GM21515 (cell line): ENCODE measurements around the gene COL18A1.

Experiments used
- ATAC-seq: cut with Tn5 transposase; IDR thresholded peaks from one replicate; pipeline ENCODE4 v1.9.1; 2021; ENCODE audit not compliant: unreplicated experiment

The COL18A1 gene

DNA sequence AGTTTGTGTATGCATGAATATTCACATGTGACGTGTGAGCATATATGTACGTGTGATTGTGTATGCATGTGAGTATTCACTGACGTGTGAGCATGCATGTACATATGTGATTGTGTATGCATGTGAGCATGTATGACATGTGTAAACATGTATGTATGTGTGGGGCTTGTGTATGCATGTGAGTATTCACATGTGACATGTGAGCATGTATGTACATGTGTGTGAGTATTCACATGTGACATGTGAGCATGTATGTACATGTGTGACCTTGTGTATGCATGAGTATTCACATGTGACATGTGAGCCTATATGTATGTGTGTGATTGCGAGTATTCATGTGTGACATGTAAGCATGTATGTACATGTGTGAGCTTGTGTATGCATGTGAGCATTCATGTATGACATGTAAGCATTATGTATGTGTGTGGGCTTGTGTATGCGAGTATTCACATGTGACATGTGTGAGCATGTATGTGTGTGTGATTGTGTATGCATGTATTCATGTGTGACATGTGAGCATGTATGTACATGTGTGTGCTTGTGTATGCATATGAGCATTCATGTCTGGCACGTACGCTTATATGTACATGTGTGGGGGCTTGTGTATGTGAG is 47.8 kb downstream of the COL18A1 start:
- ATAC-seq = no peak

DNA sequence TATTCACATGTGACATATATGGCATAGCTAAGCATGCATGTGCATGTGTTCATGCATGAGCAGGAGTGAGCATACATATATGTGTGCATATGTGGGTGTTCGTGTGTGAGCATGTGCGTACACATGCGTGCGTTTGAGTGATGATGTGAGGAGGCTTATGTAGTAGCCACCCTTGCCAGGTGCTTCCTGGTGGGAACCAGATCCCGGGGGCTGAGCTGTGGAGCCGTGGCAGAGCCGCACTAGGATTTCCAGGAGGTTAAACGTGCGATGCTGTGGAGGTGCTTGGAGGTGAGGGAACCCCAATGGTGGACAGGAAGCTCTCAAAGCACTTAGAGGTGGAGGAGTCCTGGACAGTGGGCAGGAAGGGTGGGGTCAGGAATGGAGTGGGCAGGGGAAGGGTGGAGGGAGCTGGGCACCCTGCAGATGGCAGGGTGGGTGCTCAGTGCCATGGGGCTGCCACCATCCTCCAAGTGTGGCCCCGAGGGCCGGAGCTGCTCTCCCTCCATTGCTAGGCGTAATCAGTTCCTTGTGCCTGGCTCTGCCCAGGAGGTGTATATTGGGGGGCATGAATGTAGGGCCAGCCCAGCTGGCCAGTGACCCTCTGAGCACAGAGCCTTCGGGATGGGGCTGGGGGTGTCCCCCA is 48.5 kb downstream of the COL18A1 start:
- no peak for ATAC-seq

DNA sequence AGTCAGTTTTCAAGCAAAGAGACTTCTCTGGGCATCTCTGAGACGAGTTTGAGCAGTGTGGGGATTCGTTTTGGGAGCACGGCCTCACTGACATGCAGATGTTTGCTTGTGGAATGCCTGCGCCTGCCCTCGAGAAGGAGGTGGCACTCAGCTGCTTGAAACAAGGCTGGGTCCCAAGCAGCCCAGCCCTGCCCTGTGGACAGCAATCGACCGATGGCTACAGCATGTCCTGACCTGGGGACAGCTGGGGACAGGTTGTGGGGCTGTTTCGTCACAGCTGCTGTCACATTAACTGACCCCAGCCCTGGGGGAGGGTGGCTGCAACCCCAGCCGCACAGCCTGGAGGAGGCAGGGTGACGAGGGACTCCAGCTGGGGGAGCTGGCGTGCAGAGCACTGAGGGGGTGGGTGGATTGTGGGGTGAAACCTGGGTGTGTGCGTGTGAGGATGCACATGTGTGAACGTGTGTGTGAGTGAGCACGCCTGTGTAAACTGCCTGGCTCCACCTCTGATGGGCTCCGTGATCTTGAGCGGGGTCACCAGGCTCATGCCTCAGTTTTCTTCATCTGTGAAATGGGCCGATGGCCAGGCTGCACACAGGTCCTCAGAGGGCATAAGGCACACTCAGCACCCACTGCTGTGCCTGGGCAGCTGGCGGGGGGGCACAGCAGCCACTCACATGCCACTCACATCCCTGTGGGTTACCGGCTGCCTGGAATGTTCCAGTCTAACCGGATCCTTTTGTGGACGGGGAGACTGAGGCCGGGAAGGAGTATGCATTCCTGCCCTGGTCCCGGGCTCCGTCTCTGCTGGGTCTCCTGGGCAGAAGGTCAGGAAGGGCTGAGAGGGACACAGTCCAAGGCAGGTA is 49.3 kb downstream of the COL18A1 start:
- no peak for ATAC-seq

DNA sequence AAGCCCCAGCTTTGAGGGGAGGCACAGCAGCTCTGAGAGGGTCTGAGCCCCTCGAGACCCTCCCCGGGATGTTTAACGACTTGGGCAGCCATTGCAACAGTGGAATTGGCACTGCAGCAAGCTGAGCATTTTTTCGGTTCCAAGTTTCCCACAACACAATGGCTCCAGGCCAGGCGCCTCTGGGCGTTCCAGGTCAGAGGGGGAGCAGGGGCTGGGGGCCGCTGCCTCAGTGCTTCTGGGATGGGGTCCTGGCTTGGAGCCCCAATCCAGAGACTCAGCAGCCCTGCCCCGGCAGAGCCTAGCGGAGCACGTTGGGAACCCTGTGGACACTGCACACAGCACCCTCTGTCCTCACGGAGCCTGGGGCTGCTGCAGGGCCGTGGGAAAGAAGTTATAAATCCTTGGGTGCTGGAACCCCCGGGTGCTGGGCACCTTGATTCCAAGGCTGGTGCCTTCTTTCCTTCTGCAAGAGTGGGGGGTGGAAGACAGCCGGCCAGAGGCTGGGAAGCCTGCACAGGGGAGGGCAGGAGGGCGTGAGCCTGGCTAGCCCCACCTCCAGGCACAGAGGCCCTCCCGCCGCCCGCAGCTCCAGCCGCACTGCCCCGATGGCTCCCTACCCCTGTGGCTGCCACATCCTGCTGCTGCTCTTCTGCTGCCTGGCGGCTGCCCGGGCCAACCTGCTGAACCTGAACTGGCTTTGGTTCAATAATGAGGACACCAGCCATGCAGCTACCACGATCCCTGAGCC is 50.1 kb downstream of the COL18A1 start:
- ATAC-seq = no peak

DNA sequence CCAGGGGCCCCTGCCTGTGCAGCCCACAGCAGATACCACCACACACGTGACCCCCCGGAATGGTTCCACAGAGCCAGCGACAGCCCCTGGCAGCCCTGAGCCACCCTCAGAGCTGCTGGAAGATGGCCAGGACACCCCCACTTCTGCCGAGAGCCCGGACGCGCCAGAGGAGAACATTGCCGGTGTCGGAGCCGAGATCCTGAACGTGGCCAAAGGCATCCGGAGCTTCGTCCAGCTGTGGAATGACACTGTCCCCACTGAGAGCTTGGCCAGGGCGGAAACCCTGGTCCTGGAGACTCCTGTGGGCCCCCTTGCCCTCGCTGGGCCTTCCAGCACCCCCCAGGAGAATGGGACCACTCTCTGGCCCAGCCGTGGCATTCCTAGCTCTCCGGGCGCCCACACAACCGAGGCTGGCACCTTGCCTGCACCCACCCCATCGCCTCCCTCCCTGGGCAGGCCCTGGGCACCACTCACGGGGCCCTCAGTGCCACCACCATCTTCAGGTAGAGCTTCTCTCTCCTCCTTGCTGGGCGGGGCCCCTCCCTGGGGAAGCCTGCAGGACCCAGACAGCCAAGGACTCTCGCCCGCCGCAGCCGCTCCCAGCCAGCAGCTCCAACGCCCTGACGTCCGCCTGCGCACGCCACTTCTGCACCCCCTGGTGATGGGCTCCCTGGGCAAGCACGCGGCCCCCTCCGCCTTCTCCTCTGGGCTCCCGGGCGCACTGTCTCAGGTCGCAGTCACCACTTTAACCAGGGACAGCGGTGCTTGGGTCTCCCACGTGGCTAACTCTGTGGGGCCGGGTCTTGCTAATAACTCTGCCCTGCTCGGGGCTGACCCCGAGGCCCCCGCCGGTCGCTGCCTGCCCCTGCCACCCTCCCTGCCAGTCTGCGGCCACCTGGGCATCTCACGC is 51.0 kb downstream of the COL18A1 start:
- ATAC-seq = no peak

DNA sequence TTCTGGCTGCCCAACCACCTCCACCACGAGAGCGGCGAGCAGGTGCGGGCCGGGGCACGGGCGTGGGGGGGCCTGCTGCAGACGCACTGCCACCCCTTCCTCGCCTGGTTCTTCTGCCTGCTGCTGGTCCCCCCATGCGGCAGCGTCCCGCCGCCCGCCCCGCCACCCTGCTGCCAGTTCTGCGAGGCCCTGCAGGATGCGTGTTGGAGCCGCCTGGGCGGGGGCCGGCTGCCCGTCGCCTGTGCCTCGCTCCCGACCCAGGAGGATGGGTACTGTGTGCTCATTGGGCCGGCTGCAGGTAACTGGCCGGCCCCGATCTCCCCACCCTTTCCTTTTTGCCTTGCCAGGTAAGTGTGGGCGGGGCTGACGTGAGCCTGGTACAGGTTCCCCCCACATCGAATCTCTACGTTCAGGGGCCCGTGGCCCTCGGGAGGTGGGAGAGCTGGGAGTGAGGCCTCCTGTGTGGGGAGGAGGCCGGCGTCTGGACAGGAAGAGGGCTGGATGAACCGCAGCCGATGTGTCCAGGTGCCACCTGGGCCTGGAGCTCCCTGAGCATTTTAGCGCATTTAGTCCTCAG is 51.7 kb downstream of the COL18A1 start:
- no peak for ATAC-seq

DNA sequence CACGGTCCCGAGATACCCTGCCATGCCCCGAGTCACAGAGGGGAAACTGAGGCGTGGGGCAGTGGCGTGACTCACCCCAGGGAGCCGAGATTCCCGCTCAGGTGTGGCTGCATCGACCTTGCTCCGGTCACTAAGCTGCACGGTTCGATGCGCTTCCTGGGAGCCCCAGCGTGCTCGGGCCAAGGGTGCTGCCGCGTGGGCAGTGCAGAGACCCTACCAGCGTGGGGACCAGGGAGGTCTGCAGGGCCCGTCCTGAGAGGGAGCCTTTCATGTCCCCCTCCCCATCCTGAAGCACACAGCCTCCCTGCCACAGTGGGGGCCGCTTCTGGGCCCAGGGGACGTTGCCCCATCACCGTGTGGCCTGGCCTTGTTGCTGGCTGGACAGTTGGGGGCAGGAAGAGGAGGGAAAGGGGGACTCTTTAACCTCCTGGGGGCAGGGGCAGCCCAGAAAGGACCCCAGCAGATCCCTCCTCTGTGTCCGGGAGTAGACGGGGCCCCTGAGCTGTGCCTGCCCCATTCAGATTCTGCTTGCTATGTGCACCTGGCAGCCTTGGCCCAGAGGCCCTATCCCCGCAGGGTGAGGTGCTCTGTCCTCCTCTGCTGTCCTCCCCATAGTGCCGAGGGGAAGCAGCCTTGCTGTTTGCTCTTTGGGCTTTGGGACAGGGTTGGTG is 52.3 kb downstream of the COL18A1 start:
- no peak for ATAC-seq

DNA sequence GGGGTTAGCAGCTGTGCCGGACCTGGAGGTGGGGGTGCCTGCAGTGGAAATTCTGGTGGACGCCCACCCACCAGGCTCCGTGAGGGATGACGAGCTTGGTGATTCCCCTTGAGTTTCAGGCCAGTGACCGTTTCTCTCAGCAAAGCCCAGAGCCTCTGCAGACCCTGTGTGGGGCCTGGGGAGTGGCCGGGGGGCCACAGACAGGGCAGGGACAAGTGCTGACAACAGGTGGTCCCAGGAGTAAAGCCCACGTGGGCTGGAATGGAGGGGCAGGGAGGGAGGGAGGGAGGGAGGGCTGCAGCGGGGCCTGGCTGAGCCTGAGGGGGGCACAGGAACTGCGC is 52.8 kb downstream of the COL18A1 start:
- ATAC-seq = no peak

DNA sequence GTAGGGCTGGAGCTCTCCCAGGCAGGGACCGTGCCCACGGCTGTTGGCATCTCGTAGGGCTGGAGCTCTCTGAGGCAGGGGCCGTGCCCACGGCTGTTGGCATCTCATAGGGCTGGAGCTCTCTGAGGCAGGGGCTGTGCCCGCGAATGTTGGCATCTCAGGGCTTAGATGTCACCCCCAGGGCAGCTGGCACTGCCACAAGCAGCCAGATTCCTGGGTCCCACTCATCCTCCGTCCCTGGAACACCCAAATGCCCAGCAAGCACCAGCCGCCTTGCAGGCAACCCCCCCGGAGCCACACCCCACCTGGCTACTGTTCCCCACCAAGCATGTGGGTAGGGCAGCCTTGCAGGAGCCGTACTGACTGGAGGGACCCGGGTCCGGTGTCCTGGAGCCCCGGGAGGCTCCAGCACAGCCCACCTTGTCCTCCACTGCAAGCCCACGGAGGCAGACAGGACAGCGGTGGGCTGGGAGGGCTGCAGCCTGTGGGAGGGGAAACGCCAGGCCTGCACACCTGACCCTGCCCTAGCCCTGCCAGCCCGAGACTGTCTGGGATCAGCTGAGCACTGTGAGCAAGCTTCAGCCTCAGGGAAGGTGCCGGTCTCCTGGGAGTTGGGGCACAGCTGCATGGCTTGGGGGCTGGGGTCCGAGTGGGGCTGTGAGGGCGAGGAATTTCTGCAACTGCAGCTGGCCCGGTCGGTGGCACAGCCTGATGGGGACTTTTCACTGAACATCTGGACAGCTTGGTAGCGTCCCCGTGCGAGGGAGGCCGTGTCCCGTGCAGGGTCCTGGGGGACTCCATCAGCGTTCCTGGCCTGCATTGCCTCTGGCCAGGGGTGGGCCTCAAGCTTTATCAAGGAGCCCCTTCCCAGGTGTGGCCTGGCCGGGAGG is 53.6 kb downstream of the COL18A1 start:
- ATAC-seq = no peak

DNA sequence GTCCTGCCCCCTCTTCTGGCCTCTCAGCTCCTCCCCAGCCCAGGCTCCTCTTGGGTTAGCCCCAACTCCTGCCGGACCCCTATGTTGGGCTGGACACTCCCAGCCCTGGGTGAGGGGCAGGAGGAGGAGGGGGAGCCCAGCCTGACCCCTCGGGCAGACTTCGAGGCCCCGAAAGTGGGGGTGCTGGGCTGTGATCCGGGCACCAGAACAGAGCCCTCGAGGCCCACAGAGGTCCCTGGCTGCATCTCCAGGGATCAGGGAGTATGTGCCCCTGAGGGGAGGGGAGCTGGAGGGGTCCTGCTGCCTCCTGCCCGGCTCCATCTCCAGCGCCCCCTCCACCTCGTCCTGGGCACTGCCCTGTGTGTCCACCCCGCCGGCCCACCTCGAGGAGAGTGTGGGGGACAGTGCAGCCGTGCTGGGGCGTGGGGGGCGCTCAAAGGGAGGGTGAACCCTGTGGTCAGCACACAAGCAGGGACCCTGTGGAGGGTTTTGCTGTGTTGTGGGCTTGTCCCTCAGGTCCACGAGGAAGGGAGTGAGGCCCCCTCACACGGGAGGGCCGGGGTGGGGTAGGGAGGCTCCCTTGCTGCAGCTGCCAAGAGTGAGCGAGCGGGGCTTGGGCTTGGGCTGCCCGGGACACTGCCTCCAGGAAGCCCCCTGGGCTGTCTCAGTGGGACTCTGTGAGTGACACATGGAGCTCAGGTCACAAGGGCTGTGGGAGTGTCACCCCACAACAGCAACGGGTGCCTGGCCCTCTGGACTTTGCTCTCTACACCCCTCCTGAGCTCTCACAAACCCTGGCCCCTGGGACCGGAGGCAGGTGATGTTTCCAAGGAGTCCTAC is 54.4 kb downstream of the COL18A1 start:
- no peak for ATAC-seq

DNA sequence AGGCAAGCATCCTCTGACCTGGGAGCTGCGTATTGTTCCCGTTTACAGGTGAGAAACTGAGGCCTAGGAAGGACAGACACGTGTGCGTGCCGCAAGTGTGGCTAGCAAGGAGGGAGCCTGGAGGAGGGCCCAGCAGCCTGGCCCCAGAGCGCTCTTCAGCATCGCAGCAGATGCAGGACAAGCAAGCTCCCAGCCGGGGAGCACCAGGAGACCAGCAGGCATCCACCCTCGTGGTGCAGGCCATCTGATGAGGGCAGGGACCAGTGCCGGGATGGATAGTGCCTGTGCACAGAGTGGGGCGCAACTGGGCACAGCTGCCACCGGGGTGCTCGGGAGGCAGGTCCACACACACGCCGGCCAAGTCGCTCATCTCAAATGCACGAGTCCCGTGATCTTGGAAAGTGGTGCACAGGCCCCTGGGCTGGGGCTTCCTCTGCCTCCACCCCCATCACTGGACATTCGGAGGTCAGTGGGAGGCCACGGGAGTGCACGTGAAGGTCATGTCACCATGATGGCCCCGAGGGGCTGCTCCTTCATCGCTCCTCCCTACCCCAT is 55.1 kb downstream of the COL18A1 start:
- ATAC-seq = no peak

DNA sequence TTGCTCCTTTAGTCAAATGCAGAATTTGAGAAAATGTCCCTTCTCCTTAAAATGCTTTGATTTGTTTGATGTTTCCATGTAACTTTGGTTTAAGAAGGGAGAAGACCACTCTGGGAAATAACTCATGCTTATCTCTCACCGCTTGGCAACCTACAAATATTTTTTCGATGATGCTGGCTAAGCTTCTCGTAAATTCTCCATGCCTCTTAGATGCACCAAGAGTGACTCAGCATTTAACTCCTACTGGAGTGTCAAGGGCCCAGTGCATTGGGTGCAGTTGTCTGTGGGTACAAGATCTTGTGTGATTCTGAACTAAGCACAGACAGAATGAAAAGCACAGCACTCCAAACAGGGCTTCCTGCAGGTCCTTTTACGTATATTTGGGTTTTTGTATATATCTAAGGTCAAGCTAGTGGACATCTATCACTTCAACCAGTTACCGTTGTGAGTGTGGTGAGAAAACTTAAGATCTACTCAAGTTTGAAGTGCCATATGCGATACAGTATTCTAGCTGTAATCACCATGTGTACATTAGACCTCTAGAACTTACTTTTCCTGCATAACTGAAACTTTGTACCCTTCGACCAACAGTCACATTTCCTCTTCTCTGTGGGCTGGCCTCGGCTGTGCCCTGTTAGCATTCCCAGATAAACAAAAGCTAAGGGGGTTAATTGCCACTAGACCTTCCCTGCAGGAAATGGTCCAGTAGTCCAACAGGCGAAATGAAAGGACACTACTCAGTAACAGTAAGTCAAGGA is 55.8 kb downstream of the COL18A1 start:
- ATAC-seq = no peak

DNA sequence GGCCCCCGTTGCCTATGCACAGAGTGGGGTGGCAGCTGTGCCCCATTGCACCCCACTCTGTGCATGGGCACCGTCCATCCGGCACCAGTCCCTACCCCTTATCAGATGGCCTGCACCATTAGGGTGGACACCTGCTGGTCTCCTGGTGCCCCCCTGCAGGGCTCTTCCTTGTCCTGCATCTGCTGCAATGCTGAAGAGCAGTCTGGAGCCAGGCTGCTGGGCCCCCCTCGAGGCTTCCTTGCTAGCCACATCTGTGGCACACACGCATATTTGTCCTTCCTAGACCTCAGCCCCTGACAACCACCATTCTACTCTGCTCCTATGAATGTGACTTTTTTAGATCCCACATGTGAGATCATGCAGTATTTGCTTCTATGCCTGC is 56.4 kb downstream of the COL18A1 start:
- no peak for ATAC-seq

DNA sequence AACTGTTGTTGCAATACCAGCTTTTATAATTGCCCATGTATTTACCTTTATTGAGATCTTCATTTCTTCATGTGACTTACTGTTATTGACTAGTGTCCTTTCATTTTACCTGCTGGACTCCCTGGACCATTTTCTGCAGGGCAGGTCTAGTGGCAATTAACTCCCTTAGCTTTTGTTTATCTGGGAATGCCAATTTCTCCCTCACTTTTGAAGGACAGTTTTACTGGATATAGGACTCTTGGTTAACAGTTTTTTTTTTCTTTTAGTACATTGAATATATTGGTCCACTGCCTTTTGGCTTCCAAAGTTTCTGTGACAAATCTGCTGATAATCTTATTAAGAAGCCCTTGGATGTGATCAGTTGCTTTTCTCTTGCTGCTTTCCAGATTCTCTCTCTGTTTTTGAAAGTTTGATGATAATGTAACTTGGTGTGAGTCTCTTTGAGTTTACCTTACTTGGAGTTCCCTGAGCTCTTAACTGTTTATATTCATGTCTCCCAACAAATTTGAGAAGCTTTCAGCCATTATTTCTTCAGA is 56.9 kb downstream of the COL18A1 start:
- ATAC-seq = no peak

DNA sequence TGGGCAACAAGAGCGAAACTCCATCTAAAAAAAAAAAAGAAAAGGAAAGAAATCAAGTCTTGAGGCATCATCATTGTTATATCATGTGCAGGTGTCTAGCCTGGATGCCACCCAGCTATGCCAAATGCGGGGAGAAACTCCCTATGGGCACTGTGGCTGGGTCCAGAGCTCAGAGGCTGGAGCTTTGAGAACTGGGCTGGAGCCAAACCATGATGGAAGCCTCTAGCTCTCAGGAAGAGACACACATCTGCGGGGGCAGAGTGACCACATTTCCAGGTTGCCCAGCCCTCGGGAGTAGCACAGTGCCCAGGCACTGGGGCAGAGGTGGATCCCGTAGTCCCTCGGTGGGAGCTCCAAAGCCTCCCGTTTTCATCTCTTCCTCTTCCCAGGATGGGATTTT is 58.9 kb downstream of the COL18A1 start:
- no peak for ATAC-seq

DNA sequence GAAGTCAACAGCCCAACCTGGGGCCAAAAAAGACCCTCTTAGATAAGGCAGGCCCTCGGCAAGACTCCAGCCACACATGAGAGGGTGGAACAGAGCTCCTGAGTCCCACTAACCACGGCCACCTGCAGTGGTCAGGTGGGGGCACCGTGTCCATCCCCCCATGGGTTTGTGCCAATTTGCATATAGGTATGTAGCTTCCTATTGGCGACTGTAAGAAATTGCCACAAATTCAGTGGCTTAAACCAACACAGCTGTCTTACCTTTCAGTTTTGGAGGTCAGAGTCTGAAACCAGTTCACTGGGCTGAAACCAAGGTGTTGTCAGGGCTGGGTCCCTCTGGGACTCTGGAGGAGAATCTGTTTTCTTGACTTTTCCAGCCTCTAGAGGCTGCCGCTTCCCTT is 59.3 kb downstream of the COL18A1 start:
- no peak for ATAC-seq

DNA sequence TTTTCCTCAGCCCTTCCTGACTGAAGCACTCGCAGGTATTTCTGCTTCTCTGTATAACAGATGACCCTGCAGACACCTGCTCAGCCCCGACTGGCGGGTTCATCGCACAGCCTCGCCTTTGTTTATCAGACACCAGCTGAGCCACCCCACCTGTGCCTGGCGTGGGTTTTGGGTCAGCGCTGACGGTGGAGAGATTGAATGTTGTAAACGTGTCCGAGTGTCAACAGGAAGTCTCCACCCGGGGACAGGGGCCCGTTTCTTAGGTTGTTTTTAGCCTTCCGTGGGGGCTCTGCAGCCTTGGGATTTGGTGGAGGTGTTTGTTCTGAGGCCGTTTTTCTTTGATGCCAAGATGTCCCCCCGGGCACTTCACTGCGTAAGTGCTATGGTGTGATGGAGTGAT is 60.1 kb downstream of the COL18A1 start:
- no peak for ATAC-seq
